Thyroid gland (tissue), 4 donors: Measurements from ENCODE around the gene IGSF23.

Source experiments
- CTCF ChIP-seq, 6 experiments: fragments of 200-600 bp in 3 of 6; fragments of 450-650 bp in 3 of 6; sonication (generic) in 3 of 6; IDR thresholded peaks; one replicate each; pipeline ENCODE4 v1.5.1; 2016 to 2019; ENCODE audit warnings: antibody characterized with exemption in 6 of 6, mild to moderate bottlenecking in 2 of 6, inconsistent platforms in 1 of 6, moderate library complexity in 1 of 6
- POLR2A ChIP-seq, 2 donors: fragments of 450-650 bp; IDR thresholded peaks; one replicate each; pipeline ENCODE4 v1.6.1; 2017; ENCODE audit warnings: antibody characterized with exemption in 2 of 2, mild to moderate bottlenecking in 2 of 2, moderate library complexity in 1 of 2

- TF ChIP-seq CTCF (IDR thresholded peaks at IDR 0.05) (no peak), POLR2A (IDR thresholded peaks at IDR 0.05) (no peak)
These were observed 51.6 kb downstream of the IGSF23 start for GRCh38 chr19:44664976-44665375.
